ENCODE measurements around the gene BMAL1. TPM values are rescaled to one million over a fixed set of nuclear protein-coding genes. Genes with fewer than 3 reads are reported as not detected.
A peak's percentile ranks its signal among the peaks of the same experiment; 100 is the strongest.
"Not testable (repeated sequence)": the region's sequence is repeated elsewhere in the genome, so short reads cannot be mapped to it uniquely, and the experiment has no call there.

Gene BMAL1
- total RNA-seq, 1 experiment from 2014 or later = 3.8 TPM

DNA sequence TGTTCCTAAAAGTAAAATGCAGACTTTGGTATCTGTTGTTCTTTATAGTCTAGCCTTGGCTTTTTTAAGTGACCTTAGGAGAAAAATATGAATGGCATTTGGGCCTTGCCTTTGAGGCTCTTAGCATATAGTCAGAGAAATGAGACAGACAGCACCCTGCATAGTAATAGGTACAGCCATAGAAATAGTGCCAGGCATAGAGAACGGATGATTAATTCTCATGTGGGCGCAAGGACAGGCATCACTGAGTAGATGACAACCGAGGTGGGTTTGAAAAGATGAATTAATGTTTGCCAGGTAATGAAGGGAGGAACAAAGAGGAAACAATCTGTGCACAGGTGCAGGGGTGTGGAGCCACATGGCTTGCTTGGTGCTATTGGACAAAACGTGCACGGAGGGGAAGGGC, 90.5 kb downstream of the BMAL1 start:
- Histone ChIP-seq H3K27me3 (ENCODE audit: control insufficient read depth, insufficient read depth, low read length) (no peaks in the 10 kb centered on the region; the same call in 1 of the 2 replicates), H3K36me3 (replicated peaks; ENCODE audit: control insufficient read depth, insufficient read depth, low read length) (no peaks in the 10 kb centered on the region), H3K4me3 (ENCODE audit: insufficient read depth, low read depth, low read length) (no peak overlapping the region)
- DNase-seq = no peak

DNA sequence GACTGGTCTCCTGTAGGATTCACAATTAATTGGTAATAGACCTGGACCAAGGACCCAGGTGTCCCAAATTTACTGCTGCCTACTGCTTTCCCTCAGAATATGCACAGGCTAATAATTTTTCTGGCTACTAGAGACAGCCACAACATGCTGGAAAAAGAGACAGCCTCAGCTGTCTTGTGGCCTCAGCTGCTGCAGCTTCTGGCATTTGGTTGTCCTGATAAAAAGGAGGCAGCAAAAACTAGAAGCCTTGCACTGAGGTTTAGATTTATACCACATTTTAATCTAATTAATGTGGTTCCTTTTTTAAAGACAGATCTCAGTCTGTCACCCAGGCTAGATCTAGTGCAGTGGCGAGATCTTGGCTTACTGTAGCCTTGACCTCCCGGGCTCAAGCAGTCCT, 95.6 kb downstream of the BMAL1 start:
- no peaks in the 10 kb centered on the region for H3K27me3 ChIP-seq (ENCODE audit: control insufficient read depth, insufficient read depth, low read length)
- no peak for DNase-seq
- H3K36me3 ChIP-seq (replicated peaks; ENCODE audit: control insufficient read depth, insufficient read depth, low read length) = no peaks in the 10 kb centered on the region
- H3K4me3 ChIP-seq (ENCODE audit: insufficient read depth, low read depth, low read length) = no peak overlapping the region

DNA sequence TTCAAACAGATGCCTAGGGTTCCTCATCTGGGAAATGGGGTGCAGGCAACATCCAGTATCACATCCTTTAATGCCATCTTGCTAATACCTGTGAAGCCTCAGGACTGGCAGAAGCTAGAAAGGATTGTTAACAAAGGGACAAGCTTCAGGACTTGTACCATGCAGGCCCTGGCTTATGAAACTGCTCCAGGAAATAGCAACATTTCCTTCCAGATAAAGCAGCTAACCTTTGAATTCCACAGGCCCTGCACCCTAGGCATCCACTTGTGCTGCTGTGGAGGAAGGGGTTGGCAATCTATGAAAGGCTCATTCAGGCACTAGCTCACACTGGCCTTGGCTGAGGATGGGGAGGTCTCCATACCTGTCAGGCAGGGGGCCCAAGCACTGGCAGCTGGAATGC, 98.2 kb downstream of the BMAL1 start:
- Histone ChIP-seq H3K36me3 (replicated peaks; ENCODE audit: control insufficient read depth, insufficient read depth, low read length) (no peaks in the 10 kb centered on the region), H3K27me3 (ENCODE audit: control insufficient read depth, insufficient read depth, low read length) (no peaks in the 10 kb centered on the region), H3K4me3 (ENCODE audit: insufficient read depth, low read depth, low read length) (no peak overlapping the region)
- DNase-seq = no peak

DNA sequence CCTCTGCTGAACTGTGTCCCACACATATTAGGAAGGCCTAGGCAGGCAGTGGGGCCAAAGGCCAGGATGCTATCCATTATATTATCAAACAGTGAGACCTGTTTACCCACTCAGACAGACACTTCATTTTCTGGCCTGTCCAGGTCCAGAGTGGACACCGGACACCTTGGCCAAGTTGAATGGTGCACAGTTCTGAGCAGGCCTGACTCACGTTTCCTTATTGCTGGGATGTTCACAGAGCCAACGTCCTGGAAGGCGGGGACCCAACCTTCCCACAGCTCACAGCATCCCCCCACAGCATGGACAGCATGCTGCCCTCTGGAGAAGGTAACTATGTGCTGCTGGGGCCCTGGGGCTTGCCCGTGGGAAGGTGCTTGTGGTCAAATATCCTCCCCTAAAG, 98.8 kb downstream of the BMAL1 start:
- no peaks in the 10 kb centered on the region for H3K36me3 ChIP-seq (replicated peaks; ENCODE audit: control insufficient read depth, insufficient read depth, low read length)
- no peak for DNase-seq
- no peak overlapping the region for H3K4me3 ChIP-seq (ENCODE audit: insufficient read depth, low read depth, low read length)
- no peaks in the 10 kb centered on the region for H3K27me3 ChIP-seq (ENCODE audit: control insufficient read depth, insufficient read depth, low read length)

DNA sequence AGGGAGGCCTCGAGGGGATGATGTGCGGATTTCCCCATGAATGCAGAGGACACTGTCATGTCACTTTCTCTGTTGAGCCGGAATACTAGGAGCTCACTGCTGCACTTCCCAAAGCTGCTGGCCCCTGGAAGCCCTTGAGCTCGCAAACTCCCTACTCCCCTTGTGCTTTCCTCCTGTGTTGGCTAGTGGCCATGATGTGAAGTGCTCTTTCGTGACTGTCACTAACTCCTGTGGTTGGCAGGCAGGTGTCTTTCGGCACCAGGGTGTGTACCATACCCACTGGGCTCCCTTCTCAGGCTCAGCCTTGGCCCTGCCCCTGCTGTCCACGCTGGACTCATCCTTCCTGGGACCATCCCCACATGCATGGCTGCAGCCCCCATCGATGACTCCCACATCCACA, 99.2 kb downstream of the BMAL1 start:
- no peaks in the 10 kb centered on the region for H3K27me3 ChIP-seq (ENCODE audit: control insufficient read depth, insufficient read depth, low read length)
- H3K4me3 ChIP-seq (ENCODE audit: insufficient read depth, low read depth, low read length) = no peak overlapping the region
- no peak for DNase-seq
- no peaks in the 10 kb centered on the region for H3K36me3 ChIP-seq (replicated peaks; ENCODE audit: control insufficient read depth, insufficient read depth, low read length)

DNA sequence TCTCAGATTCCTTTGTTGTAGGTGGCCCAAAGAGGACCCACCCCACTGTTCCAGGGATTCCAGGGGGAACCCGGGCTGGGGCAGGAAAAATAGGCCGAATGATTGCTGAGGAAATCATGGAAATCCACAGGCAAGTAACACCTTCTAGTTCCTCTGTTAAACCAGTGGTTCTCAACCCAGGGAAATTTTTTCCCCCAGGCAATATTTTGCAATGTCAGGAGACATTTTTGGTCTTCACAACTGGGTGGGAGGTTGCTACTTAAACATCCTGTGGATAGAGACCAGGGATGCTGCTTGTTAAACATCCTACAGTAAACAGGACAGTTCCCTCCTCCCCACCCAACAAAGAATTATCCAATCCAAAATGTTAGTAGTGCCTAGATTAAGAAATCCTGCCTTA, 100.7 kb downstream of the BMAL1 start:
- no peaks in the 10 kb centered on the region for H3K36me3 ChIP-seq (replicated peaks; ENCODE audit: control insufficient read depth, insufficient read depth, low read length)
- DNase-seq = no peak

DNA sequence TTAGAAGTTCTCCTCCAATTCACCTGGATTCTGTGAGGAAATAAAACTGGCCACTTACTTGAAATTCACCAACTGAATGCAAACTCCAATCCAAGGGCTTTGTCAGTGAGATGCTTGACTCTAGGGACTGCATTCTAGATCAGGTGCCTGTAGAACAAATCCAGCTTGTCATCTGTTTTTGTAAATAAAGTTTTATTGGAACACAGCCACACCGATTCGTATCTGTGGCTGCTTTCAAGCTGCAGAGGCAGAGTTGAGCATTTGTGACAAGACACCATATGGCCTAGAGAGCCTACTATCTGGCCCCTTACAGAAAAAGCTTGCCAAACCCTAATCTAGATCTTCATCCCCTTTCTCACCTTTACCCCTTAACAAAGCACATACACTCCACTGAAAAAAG, 103.1 kb downstream of the BMAL1 start:
- DNase-seq = no peak
- Histone ChIP-seq H3K27me3 (ENCODE audit: control insufficient read depth, insufficient read depth, low read length) (no peaks in the 10 kb centered on the region), H3K36me3 (replicated peaks; ENCODE audit: control insufficient read depth, insufficient read depth, low read length) (no peaks in the 10 kb centered on the region), H3K4me3 (ENCODE audit: insufficient read depth, low read depth, low read length) (no peak overlapping the region)

More for the DNA sequence above, 100.7 kb downstream of the BMAL1 start:
- Histone ChIP-seq H3K27me3 (ENCODE audit: control insufficient read depth, insufficient read depth, low read length) (no peaks in the 10 kb centered on the region), H3K4me3 (ENCODE audit: insufficient read depth, low read depth, low read length) (no peak overlapping the region)

DNA sequence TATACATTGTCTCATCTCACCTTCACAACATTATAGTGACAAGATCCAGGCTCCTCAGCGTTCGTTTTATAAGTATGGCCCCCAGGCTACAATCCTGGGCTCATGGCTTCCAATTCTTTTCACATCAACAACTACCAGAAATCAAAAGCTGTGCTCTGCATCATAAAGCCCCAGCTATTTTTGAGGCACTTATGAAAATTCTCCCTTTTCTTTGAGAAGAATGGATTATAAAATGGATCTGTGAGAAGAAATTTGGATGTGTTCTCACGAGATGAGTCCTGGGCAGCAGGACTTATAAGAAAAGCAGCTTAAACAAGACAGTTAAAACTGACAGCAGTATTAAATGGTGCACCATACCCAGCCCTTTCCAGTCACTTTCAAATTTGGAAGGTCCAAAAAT, 105.2 kb downstream of the BMAL1 start:
- no peaks in the 10 kb centered on the region for H3K36me3 ChIP-seq (replicated peaks; ENCODE audit: control insufficient read depth, insufficient read depth, low read length)
- H3K4me3 ChIP-seq (ENCODE audit: insufficient read depth, low read depth, low read length) = no peak overlapping the region
- DNase-seq = no peak
- H3K27me3 ChIP-seq (ENCODE audit: control insufficient read depth, insufficient read depth, low read length) = no peaks in the 10 kb centered on the region

DNA sequence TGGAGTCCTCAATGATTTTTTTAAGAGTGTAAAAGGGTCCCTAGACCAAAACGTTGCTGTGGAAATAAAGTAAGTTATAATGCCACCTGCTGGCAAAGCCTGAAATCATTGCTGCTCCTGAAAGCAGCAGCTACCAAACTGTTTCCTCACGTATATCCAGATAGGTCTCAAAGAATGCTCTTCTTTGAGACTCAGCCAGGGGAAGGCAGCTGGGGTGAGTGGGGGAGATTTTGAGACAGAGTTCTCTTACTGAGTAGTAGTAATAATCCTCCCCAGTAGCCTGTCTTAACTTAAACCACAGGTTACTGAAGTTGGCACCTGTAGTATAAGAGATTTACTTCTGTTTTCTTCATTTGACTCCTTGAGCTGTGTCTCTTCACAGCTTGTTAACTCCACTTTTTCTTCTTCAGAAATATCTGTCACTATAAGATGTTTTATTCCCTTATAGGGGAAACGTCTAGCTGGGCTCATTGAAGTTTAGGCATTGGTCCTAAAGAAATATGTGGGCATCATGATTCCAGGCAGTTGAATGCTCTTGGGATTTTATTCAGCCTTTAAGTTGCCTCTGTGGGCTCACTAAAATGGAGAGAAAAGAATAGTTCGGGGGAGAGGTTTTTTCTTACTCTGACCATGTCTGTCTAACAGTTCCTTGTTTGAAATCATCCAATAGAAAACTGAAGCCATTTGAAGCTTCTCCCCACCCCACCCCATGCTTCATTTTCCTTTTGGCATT, 107.5 kb downstream of the BMAL1 start:
- DNase-seq = peak; percentile 54
- Histone ChIP-seq H3K4me3 (ENCODE audit: insufficient read depth, low read depth, low read length) (no peak overlapping the region), H3K36me3 (replicated peaks; ENCODE audit: control insufficient read depth, insufficient read depth, low read length) (peaks cover 4% of the 10 kb centered on the region), H3K27me3 (ENCODE audit: control insufficient read depth, insufficient read depth, low read length) (no peaks in the 10 kb centered on the region)

DNA sequence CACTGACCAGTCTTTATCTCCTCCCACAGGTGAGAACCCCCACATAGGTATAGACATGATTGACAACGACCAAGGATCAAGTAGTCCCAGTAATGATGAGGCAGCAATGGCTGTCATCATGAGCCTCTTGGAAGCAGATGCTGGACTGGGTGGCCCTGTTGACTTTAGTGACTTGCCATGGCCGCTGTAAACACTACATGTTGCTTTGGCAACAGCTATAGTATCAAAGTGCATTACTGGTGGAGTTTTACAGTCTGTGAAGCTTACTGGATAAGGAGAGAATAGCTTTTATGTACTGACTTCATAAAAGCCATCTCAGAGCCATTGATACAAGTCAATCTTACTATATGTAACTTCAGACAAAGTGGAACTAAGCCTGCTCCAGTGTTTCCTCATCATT, 109.0 kb downstream of the BMAL1 start:
- no peaks in the 10 kb centered on the region for H3K27me3 ChIP-seq (ENCODE audit: control insufficient read depth, insufficient read depth, low read length)
- H3K4me3 ChIP-seq (ENCODE audit: insufficient read depth, low read depth, low read length) = no peak overlapping the region
- H3K36me3 ChIP-seq (replicated peaks; ENCODE audit: control insufficient read depth, insufficient read depth, low read length) = peaks cover 4% of the 10 kb centered on the region
- no peak for DNase-seq

DNA sequence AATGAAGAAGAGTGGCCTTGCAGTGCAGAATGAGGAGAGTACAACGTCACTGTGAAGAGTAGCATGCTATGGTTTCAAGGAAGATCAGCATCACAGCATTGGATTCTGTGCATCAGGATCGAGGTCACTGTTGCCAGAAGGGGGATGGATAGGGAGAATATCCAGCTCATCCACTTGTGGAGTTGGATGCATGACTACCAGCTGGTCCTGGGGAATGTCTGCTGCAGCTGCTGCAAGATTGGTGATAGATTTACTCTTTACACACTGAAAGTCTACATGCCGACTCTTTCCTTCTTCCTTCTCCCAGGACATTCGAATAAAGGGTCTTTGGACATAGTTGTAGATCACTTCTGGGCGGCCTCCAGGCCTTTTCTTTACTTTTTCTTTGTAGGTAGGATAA, 111.2 kb downstream of the BMAL1 start:
- Histone ChIP-seq H3K36me3 (replicated peaks; ENCODE audit: control insufficient read depth, insufficient read depth, low read length) (peaks cover 4% of the 10 kb centered on the region), H3K27me3 (ENCODE audit: control insufficient read depth, insufficient read depth, low read length) (no peaks in the 10 kb centered on the region), H3K4me3 (ENCODE audit: insufficient read depth, low read depth, low read length) (no peak overlapping the region)
- no peak for DNase-seq

DNA sequence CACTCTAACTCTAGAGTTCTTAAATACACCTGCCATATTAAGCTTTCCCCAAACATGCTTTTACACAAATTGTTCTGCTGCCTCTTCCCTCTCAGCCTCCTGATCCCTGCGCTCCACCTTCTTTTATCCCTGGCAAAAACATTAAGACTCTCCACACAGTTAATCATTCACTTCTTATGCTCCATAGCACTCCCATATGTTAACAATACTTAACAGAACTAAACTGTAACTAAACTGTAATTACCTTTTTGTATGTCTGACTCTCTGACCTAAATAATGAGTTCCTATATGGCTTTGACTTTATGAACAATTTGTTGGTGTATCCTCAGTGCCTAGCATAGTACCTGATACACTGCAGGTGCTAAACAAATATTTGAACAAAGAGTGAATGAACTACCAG, 113.6 kb downstream of the BMAL1 start:
- Histone ChIP-seq H3K27me3 (ENCODE audit: control insufficient read depth, insufficient read depth, low read length) (no peaks in the 10 kb centered on the region), H3K36me3 (replicated peaks; ENCODE audit: control insufficient read depth, insufficient read depth, low read length) (peaks cover 4% of the 10 kb centered on the region)
- no peak for DNase-seq

DNA sequence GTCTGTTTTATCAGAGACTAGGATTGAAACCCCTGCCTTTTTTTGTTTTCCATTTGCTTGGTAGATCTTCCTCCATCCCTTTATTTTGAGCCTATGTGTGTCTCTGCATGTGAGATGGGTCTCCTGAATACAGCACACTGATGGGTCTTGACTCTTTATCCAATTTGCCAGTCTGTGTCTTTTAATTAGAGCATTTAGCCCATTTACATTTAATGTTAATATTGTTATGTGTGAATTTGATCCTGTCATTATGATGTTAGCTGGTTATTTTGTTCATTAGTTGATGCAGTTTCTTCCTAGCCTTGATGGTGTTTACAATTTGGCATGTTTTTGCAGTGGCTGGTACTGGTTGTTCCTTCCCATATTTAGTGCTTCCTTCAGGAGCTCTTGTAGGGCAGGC, 120.7 kb downstream of the BMAL1 start:
- not testable (repeated sequence) for H3K27me3 ChIP-seq (ENCODE audit: control insufficient read depth, insufficient read depth, low read length); DNase-seq; H3K36me3 ChIP-seq (replicated peaks; ENCODE audit: control insufficient read depth, insufficient read depth, low read length); H3K4me3 ChIP-seq (ENCODE audit: insufficient read depth, low read depth, low read length)

More for the DNA sequence above, 113.6 kb downstream of the BMAL1 start:
- no peak overlapping the region for H3K4me3 ChIP-seq (ENCODE audit: insufficient read depth, low read depth, low read length)

DNA sequence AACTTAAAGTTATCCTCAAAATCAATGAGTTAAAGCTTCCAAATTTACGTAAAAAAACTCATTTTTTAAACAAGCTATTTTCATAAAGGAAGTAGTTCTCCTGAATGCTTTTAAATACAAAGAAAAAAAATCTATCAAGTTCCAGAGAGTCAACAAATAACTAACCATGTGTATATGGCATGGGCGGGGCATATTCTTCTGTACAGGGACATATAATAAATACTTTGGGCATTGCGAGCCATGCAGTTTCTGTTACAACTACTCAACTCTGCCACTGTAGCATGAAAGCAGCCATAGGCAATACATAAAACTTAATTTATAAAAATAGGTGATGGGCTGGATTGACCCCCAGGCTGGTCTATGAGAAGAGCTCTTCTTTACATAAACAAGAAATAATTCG, 127.6 kb downstream of the BMAL1 start:
- H3K27me3 ChIP-seq (ENCODE audit: control insufficient read depth, insufficient read depth, low read length) = no peaks in the 10 kb centered on the region
- DNase-seq = no peak
- peaks cover 2% of the 10 kb centered on the region; the same call in 1 of the 2 replicates for H3K36me3 ChIP-seq (replicated peaks; ENCODE audit: control insufficient read depth, insufficient read depth, low read length)
- no peak overlapping the region for H3K4me3 ChIP-seq (ENCODE audit: insufficient read depth, low read depth, low read length)

DNA sequence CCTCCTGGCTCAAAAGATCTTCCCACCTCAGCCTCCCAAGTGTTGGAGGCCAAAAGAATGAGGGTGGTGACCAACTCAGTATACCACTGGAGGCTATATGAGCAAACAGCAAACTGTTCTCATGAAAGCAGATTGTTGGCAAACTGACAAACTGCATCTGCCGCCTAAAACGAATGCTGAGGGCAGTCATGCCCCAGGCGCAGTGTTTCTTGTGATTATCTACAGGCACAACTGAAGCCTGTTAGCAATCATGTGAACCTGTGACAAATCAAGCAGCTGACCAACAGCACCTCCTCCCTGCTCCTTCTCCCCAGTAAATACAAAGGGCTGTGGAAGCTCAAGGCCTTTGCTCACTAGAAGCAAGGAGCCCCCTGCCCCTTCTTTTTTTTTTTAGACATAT, 137.6 kb downstream of the BMAL1 start:
- no peak overlapping the region for H3K4me3 ChIP-seq (ENCODE audit: insufficient read depth, low read depth, low read length)
- H3K27me3 ChIP-seq (ENCODE audit: control insufficient read depth, insufficient read depth, low read length) = no peaks in the 10 kb centered on the region
- peaks cover 2% of the 10 kb centered on the region; the same call in 1 of the 2 replicates for H3K36me3 ChIP-seq (replicated peaks; ENCODE audit: control insufficient read depth, insufficient read depth, low read length)
- no peak for DNase-seq

DNA sequence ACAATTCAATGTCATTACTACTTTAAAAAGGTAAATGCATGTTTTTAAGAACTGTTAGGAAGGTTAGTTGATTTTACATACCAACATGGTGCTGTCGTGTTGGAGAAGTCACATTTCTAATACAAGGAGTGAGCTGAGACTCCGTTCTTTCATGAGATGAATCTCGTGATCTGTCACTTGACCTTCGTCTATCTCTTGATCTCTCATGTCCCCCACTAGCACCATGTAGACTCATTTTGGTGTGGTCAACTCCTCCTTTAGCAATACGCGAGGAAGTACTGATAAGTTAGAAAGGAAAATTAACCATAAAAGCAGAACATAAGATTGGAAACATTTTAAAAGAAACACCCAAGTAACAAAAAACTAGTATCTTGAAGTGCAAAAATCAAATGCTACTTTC, 144.0 kb downstream of the BMAL1 start:
- H3K4me3 ChIP-seq (ENCODE audit: insufficient read depth, low read depth, low read length) = no peak overlapping the region
- H3K27me3 ChIP-seq (ENCODE audit: control insufficient read depth, insufficient read depth, low read length) = no peaks in the 10 kb centered on the region
- no peaks in the 10 kb centered on the region for H3K36me3 ChIP-seq (replicated peaks; ENCODE audit: control insufficient read depth, insufficient read depth, low read length)
- no peak for DNase-seq
